Upper lobe of left lung (tissue), 4 donors: ENCODE results near the gene ZNF638.

Experiments used
- CTCF ChIP-seq, 6 experiments: fragments of 450-650 bp in 4 of 6; fragments of 200-600 bp in 2 of 6; sonication (generic) in 2 of 6; IDR thresholded peaks; one replicate each; pipeline ENCODE4 v1.5.1; 2016 to 2019; ENCODE audit warnings: antibody characterized with exemption in 6 of 6
- EP300 ChIP-seq, 4 donors: sonication (generic); formaldehyde crosslinking; IDR thresholded peaks; one replicate each; pipeline ENCODE4 v1.5.1; 2017; ENCODE audit warnings: antibody characterized with exemption in 4 of 4, control low read depth in 2 of 4
- POLR2AphosphoS5 ChIP-seq, 2 donors: sonication (generic); formaldehyde crosslinking; IDR thresholded peaks; one replicate each; pipeline ENCODE4 v1.5.1; 2017; ENCODE audit warnings: antibody characterized with exemption in 2 of 2

DNA sequence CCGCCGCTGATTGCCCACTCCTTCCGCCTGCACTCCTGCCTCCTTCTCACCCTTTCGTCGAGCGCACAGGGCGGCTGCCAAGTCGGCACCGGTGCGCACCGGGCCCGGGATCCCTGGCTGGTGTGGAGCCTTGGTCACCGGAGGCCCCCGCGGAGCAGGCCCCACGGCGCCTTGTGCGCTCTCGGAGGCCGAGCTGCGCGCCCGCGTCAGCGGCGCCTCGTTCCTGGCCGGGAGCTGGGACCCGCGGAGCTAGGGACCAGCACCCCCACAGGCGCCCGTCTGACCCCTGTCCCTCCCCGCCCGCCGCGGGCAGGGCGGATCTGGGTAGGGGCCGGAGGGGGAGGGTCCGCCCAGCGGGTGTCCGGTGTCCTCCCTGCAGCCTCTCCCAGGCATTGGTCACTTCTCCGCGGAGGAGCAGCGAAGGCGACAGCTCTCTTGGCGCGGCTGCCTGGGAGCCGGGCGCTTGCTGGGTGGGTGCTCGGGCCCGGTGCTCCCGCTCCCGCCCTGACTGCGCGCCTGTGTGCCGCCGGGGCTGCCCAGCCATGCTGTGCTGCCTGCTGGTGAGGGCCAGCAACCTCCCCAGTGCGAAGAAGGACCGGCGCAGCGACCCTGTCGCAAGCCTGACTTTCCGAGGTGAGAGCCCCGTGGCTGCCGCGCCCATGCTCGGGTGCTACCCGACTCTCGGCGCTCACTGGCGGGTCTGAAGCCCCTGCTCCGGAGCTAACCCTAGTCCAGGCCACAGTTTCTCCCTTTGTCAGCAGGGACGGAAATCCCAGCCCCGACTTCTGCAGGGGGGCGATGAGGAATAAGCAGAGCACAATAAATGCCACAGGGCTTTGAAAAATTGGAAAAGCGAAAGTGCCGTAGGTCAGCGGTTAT is 135.0 kb downstream of the ZNF638 start:
- no peak for TF ChIP-seq CTCF (IDR thresholded peaks at IDR 0.05)
- no peak for TF ChIP-seq EP300 (IDR thresholded peaks at IDR 0.05)
- TF ChIP-seq POLR2AphosphoS5 (IDR thresholded peaks at IDR 0.05), result peak; percentile 27 to 58
